Gastroesophageal sphincter (tissue), 3 donors: ENCODE results near the gene SPATA46.
"Not testable (repeated sequence)": the region's sequence is repeated elsewhere in the genome, so short reads cannot be mapped to it uniquely, and the experiment has no call there.

ENCODE experiments used
- EP300 ChIP-seq: sonication (generic); formaldehyde crosslinking; IDR thresholded peaks from one replicate; pipeline ENCODE4 v1.6.1; 2017; ENCODE audit warnings: antibody characterized with exemption, mild to moderate bottlenecking
- POLR2A ChIP-seq, 2 donors: fragments of 450-650 bp; IDR thresholded peaks; one replicate each; pipeline ENCODE4 v1.6.1; 2017; ENCODE audit warnings: antibody characterized with exemption in 2 of 2, mild to moderate bottlenecking in 2 of 2, moderate library complexity in 1 of 2
- POLR2AphosphoS5 ChIP-seq: sonication (generic); formaldehyde crosslinking; IDR thresholded peaks from one replicate; pipeline ENCODE4 v1.6.1; 2017; ENCODE audit warnings: antibody characterized with exemption
- TF ChIP-seq, protein P1 (sequence below), 4 experiments: fragments of 200-600 bp in 2 of 4; fragments of 450-650 bp in 2 of 4; sonication (generic) in 1 of 4; IDR thresholded peaks; one replicate each; pipeline ENCODE4 v1.5.1; 2017 to 2019; ENCODE audit warnings: antibody characterized with exemption in 4 of 4, mild to moderate bottlenecking in 2 of 4, moderate library complexity in 2 of 4

DNA sequence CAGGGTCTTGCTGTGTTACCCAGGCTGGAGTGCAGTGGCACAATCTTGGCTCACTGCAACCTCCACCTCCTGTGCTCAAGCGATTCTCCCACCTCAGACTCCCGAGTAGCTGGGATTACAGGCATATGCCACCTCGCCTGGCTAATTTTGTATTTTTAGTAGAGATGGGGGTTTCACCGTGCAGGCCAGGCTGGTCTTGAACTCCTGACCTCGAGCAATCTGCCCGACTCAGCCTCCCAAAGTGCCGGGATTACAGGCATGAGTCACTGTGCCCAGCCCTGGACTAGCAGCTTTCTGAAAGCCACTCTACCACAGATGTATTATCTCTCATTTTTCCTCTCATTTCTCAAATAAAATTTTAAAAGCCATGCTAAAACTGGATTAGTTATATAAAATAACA, 41.9 kb upstream of the SPATA46 start:
- not testable (repeated sequence) for TF ChIP-seq EP300; POLR2A (IDR thresholded peaks at IDR 0.05); POLR2AphosphoS5
- TF ChIP-seq, protein P1, sequence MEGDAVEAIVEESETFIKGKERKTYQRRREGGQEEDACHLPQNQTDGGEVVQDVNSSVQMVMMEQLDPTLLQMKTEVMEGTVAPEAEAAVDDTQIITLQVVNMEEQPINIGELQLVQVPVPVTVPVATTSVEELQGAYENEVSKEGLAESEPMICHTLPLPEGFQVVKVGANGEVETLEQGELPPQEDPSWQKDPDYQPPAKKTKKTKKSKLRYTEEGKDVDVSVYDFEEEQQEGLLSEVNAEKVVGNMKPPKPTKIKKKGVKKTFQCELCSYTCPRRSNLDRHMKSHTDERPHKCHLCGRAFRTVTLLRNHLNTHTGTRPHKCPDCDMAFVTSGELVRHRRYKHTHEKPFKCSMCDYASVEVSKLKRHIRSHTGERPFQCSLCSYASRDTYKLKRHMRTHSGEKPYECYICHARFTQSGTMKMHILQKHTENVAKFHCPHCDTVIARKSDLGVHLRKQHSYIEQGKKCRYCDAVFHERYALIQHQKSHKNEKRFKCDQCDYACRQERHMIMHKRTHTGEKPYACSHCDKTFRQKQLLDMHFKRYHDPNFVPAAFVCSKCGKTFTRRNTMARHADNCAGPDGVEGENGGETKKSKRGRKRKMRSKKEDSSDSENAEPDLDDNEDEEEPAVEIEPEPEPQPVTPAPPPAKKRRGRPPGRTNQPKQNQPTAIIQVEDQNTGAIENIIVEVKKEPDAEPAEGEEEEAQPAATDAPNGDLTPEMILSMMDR (IDR thresholded peaks at IDR 0.05): not testable (repeated sequence)
